GM19468 (cell line): ENCODE results near the gene TCIRG1.

Experiments used
- ATAC-seq: cut with Tn5 transposase; IDR thresholded peaks from one replicate; pipeline ENCODE4 v1.9.1; 2021; ENCODE audit warnings: mild to moderate bottlenecking, moderate library complexity, moderate number of reproducible peaks; ENCODE audit not compliant: unreplicated experiment; ENCODE audit errors: extremely low read depth

The TCIRG1 gene

DNA sequence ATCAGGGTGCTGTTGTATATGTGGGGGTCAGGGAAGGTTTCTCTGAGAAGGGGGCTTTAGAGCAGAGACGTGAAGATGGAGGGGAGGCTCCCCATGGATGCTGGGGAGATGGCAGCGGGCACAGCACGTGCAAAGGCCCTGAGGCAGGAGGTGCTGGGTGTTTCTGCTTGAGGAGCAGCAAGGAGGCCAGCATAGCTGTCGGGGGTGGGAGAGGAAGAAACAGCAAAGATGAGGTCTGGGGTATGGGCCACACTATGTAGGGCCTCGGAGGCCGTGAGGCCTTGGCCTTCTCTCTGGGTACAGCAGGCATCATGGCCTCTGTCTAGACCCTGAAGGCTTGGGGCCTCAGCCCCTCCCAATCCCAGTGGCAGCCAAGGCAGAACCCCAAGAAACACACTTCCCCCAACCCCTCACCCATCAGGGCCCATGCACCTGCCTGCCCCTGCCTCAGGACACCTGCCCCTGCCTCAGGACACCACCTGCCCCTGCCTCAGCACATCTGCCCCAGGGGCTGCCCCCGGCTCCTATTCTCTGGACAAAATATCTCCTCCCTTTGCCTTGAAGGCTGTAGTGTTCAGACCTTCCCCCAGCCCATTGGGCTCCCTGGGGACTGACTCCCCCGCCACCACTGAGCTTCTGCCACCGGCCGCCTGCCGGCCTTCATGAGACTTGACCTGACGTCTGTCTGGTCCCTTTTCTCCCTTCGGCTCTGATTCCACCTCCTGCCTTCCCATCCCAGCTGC lies 22.5 kb upstream of the TCIRG1 start:
- no peak for ATAC-seq

GRCh38 chr11:68016904-68017817 lies 21.7 kb upstream of the TCIRG1 start:
- ATAC-seq, result no peak

GRCh38 chr11:68017980-68018729 lies 20.7 kb upstream of the TCIRG1 start:
- no peak for ATAC-seq

GRCh38 chr11:68018730-68019190 lies 20.1 kb upstream of the TCIRG1 start:
- ATAC-seq, result no peak

DNA sequence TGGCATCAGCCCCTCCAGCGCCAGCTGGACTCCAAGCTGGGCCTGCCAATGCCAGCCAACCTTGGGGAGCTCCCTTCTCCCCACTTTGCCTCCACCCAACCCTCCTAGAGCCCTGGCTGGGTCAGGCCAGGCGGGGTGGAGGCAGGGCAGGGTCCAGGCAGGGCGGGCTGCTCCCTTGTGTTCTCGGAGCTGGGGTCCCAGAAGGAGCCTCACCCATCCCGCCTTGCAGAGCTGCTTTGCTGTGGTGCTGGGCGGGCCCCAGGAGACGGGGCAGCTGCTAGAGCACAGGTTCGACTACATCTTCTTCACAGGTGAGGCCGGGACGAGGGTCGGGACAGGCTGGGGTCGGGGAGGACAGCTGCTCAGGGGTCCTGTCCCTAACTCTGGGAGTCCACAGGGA lies 19.3 kb upstream of the TCIRG1 start:
- no peak for ATAC-seq

DNA sequence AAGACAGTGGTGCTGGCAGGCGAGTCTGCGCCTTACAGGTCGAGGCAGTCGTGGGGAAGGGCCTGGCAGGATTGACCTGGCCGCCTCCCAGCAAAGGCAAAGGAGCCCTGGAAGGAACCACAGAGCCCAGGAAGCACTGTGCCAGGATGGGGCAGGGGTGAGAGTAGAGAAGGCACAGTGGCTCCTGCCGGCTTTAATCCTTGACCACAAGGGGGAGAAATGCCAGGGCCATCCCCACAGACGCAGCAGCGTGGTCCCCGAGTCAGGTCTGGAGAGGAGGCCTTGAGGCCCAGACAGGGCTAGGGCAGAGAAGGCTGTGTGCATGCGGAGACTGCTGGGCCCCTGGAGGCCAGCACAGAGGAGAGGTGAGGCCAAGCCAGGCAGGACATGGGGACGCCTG lies 18.2 kb upstream of the TCIRG1 start:
- ATAC-seq, result no peak

- no peak for ATAC-seq
These were observed 17.5 kb upstream of the TCIRG1 start for GRCh38 chr11:68021167-68021787.

DNA sequence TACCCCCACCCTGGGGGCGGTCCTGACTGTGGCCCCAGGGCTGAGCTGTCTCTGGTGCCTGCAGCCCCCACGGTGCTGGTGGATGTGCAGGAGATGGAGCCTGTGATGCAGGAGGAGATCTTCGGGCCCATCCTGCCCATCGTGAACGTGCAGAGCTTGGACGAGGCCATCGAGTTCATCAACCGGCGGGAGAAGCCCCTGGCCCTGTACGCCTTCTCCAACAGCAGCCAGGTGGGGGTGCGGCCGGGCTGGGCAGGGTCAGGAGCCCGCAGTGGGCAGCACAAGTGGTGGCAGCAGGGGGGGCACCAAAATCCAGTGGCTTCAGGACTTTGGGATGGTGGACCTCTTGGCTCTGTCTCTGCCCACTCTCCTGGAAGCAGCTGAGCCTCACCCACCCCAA lies 16.3 kb upstream of the TCIRG1 start:
- no peak for ATAC-seq

GRCh38 chr11:68024508-68024907 lies 14.3 kb upstream of the TCIRG1 start:
- no peak for ATAC-seq

GRCh38 chr11:68025047-68025446 lies 13.8 kb upstream of the TCIRG1 start:
- no peak for ATAC-seq

DNA sequence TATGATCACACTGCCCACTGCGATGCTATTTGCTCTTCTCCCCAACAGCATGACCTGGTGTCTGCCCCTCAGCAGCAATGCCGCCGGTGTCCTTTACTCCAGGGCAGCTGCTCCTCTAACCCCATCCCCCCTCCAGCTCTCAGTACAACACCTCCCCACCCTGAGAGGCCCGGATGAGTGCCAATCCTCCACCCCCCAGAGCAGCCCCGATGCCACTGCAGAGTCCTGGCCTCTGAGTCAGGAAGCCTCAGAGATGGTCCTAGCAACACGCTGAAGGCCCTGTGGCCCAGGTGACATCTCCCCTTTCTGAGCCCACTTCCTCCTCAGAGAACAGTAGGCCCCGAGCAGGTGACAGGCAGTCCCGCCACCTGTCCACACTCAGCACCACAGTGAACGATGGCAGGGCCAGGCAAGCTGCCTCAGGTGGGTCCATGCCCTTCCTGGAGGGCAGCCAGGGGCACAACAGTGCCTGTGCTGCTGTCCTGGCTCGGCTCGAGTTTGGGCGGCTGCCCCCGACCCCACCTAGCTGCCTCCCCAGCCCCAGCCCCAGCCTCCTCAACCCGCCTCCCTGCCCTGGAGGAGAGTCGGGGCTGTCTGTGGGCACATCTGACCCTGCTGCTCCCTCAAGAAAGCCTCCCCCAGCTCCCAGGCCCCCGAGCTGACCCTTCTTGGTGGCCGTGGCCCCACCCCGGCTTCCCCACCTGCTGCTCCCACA lies 12.3 kb upstream of the TCIRG1 start:
- no peak for ATAC-seq

DNA sequence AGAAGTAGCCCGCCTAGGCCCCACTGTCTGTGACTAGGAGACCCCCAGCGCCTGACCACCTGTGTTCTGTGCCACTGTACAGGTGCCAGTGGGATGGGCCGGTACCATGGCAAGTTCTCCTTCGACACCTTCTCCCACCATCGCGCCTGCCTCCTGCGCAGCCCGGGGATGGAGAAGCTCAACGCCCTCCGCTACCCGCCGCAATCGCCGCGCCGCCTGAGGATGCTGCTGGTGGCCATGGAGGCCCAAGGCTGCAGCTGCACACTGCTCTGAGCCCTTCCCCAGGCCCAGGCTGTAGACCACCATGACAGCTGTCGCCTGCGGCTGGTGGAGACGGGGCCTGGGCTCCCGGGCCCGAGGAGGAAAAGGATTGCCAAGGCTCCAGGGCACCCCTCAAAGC lies 11.2 kb upstream of the TCIRG1 start:
- no peak for ATAC-seq

DNA sequence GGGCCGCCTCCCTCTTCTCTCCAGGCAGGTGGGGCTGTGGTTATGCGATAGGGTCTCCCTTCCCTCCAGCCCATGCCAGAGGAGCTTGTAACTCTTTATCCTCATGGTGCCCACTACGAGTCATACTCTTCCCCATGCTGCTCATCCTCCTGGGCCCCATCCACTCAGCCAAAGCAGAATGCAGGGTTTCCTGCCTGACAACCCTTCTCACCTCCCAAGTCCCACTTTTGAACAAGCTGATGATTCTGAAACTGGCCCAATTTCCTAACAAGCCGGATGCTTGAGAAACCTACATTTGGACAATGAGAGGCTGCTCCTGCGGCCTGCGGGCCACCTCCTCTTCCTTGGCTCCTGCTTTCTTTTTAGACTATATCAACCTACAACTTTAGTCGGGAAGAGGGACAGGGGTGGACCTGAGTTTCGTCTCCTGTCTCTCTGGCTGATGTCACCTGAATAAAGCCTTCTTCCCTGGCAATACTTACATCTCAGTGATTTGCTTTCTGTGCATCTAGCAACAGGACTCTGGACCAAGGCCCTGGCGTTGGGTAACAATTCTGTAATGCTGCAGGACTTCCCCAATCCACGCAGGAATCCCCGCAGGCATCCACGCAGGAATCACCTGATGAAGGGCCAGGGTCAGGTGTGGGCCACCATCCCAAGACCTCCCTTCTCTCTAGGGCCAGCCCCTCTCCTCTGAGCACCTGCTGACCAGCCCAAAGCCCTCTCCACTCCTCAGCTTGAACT lies 9.9 kb upstream of the TCIRG1 start:
- no peak for ATAC-seq

DNA sequence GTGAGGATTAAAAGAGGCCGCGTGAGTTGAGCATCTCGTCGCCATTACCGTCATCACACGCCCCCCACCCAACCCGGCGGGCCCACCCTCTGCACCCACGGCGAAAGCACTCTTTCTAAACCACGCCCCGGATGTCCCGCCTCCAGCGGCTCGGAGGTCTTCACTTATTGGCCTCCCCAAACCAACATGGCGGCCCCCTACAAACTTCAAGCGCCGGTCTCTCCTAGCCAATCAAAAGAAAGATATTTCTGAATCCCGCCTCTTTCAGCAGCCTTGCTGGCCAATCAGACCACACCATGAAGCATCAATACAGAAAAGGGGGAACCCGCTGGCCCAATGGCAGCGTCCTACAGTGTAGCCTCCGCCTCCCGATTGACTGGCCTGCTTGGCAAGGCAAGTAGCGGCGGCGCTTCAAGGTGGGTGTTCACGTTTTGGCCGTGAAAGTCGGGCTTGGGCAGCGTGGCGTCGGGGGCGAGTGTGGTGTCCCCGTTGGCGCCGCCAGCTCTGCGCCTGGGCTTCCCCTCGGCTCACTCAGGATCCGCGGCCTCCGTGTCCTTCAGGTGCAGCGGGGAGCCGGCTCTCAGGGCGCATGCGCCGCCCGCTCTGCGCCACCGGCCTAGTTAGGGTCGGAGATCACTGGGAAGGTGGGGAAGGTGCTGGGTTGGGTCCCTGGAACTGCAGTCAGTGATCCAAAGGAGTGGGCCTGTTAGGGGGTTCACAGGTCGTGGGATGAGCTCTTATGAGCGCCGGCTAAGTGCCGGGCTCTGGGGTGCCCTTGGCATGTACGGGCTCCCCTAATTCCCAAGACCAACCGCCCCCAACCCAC lies 8.3 kb upstream of the TCIRG1 start, which contains the start of gene NDUFS8:
NDUFS8 (plus strand) TSS at position 364 of the 826 bp plus-strand sequence. CDS start 1,471 bp downstream, outside the sequence.
- peak; percentile 89 for ATAC-seq

DNA sequence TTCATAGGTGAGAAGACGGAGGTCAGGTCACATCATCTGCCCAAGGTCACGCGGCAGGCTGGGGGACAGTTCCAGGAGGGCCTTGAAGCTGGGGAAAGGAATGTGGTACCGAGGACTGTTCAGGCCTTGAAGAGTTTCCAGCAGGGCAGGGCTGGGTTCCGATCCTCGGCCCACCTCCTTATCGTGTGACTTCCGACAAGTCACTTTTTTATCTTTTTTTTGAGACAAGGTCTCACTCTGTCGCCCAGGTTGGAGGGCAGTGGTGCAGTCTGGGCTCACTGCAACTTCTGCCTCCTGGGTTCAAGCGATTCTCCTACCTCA lies 7.7 kb upstream of the TCIRG1 start:
- ATAC-seq, result no peak

GRCh38 chr11:68032003-68032402 lies 6.8 kb upstream of the TCIRG1 start:
- no peak for ATAC-seq

DNA sequence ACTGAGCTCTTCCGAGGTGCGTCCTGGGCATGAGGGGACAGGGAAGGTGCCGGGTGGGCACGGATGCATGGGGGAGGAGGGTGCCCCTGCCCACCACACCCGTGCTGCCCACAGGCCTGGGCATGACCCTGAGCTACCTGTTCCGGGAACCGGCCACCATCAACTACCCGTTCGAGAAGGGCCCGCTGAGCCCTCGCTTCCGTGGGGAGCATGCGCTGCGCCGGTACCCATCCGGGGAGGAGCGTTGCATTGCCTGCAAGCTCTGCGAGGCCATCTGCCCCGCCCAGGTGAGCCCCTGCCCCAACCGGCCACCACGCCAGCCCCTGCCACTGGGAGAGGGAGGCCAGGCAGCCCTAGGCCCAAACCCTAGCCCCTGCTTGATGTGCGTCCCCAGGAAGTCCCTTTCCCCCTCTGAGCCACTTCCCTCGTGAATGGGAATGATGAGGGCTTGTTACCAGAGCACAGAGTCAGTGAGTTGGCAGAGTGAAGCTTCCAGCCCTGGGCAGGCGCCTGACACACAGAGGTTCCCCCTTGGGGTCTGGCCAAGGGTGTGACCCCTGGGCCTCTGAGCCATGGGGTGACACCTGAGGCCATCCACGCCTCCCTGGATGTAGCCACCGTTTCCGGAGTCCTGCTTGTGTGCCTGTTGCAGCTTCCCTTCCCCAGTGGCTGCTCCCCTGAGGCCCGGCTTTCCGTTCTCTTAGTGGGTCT lies 5.7 kb upstream of the TCIRG1 start:
- no peak for ATAC-seq

GRCh38 chr11:68033708-68034045 lies 5.1 kb upstream of the TCIRG1 start:
- ATAC-seq, result no peak
